ENCODE measurements around the gene ALG14.

DNA sequence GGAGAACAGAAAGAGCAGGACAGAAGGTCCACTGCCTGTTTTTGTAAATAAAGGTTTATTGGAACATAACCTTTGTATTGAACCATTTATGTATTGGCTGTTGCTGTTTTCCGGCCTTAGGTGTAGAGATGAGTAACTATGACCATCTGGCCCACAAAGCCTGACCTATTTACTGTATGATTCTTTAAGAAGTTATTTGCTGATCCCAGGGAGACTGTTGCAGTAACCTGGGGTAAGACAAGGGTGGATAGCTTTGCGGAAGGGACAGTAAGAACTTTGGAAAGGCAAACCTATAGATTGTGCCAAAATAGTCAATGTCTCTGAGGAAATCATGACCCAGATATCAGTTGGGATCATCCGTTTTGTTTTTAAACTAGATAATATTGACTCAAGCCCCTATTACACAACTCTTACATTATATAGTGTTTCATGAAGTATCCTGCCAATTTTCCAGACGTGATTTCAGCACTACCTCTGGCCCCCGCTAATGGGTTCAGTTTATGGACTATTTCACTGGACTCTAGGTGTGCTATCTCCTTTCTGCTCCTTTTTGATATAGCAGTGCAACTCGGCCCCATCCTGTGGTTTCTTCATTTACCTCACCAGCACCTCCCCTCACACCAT lies 23.6 kb upstream of the ALG14 start:
- TF ChIP-seq POLR2AphosphoS5 (IDR thresholded peaks at IDR 0.05; ENCODE audit: low read depth, low read length) (no peak), POLR2A (IDR thresholded peaks at IDR 0.05; ENCODE audit: low read depth, low read length) (no peak), TAF1 (IDR thresholded peaks at IDR 0.05; ENCODE audit: borderline replicate concordance, low read depth, low read length) (no peak)
